HEK293 (cell line): ENCODE measurements around the gene CBX2.

ENCODE experiments used
- CTCF ChIA-PET: fragments of 350-600 bp; formaldehyde crosslinking; extraction: SDS; loops from one replicate; lab custom pipeline; 2021; ENCODE audit warnings: antibody characterized with exemption; lab: Yijun Ruan, JAX
- POLR2A ChIA-PET: fragments of 300-600 bp; formaldehyde crosslinking; extraction: SDS; loops from one replicate; lab custom pipeline; 2020; ENCODE audit warnings: antibody characterized with exemption, inconsistent platforms; lab: Yijun Ruan, JAX
- H3K27ac ChIP-seq: fragments of 200-500 bp; sonication (Bioruptor generic); 2 replicates; pipeline ENCODE4 v1.5.1; 2014; ENCODE audit warnings: low read depth, low read length, control low read depth, inconsistent platforms; ENCODE audit errors: extremely low read depth
- H3K36me3 ChIP-seq, 2 experiments: fragments of 200-500 bp in 1 of 2; sonication (Bioruptor generic) in 1 of 2; 1 replicate in 1 of 2; 2 replicates in 1 of 2; pipeline ENCODE4 v1.5.1; 2014 to 2017; ENCODE audit warnings: inconsistent platforms in 2 of 2, low read length in 2 of 2; ENCODE audit not compliant: control insufficient read depth in 2 of 2, insufficient read depth in 1 of 2
- H3K4me1 ChIP-seq: fragments of 200-500 bp; sonication (Bioruptor generic); 2 replicates; pipeline ENCODE4 v1.5.1; 2014; ENCODE audit warnings: mild to moderate bottlenecking, low read length, inconsistent platforms; ENCODE audit not compliant: control insufficient read depth, insufficient read depth
- H3K4me3 ChIP-seq: 2 replicates; pipeline ENCODE4 v1.5.1; 2011; ENCODE audit warnings: low read depth, mild to moderate bottlenecking, control low read depth, low read length, moderate library complexity
- H3K9me3 ChIP-seq: fragments of 200-500 bp; sonication (Bioruptor generic); 2 replicates; pipeline ENCODE4 v1.5.1; 2014; ENCODE audit warnings: low read depth, low read length, inconsistent platforms; ENCODE audit not compliant: control insufficient read depth, insufficient read depth
- FEZF1 ChIP-seq: fragments of 450-650 bp; formaldehyde crosslinking; IDR thresholded peaks from 2 replicates; pipeline ENCODE4 v1.5.1; 2016; ENCODE audit warnings: missing biosample characterization, missing genetic modification characterization
- GLI2 ChIP-seq: fragments of 450-650 bp; formaldehyde crosslinking; IDR thresholded peaks from 2 replicates; pipeline ENCODE4; 2017; ENCODE audit warnings: missing biosample characterization, missing genetic modification characterization, low read depth, borderline replicate concordance
- HOXC10 ChIP-seq: sonication (generic); formaldehyde crosslinking; IDR thresholded peaks from 2 replicates; pipeline ENCODE4 v1.8.1; 2023; ENCODE audit warnings: mild to moderate bottlenecking, missing genetic modification reagents
- IKZF3 ChIP-seq: fragments of 450-650 bp; IDR thresholded peaks from 2 replicates; pipeline ENCODE4 v1.5.0; 2018; ENCODE audit warnings: missing biosample characterization, mild to moderate bottlenecking, missing genetic modification characterization, moderate library complexity
- MZF1 ChIP-seq: fragments of 450-650 bp; formaldehyde crosslinking; IDR thresholded peaks from 2 replicates; pipeline ENCODE4 v1.5.1; 2017; ENCODE audit warnings: missing biosample characterization, missing genetic modification characterization, borderline replicate concordance
- OSR2 ChIP-seq: fragments of 450-650 bp; formaldehyde crosslinking; IDR thresholded peaks from 2 replicates; pipeline ENCODE4 v1.5.1; 2016; ENCODE audit warnings: missing biosample characterization, missing genetic modification characterization
- PRDM1 ChIP-seq: fragments of 450-650 bp; formaldehyde crosslinking; IDR thresholded peaks from 2 replicates; pipeline ENCODE4; 2016; ENCODE audit warnings: missing biosample characterization, missing genetic modification characterization
- SCRT2 ChIP-seq: fragments of 450-650 bp; formaldehyde crosslinking; IDR thresholded peaks from 2 replicates; pipeline ENCODE4 v1.5.1; 2016; ENCODE audit warnings: missing biosample characterization, missing genetic modification characterization
- SP3 ChIP-seq: fragments of 450-650 bp; formaldehyde crosslinking; IDR thresholded peaks from 2 replicates; pipeline ENCODE4 v1.5.1; 2016; ENCODE audit warnings: missing biosample characterization, missing genetic modification characterization
- SP7 ChIP-seq: fragments of 450-650 bp; formaldehyde crosslinking; IDR thresholded peaks from 2 replicates; pipeline ENCODE4 v1.5.1; 2016; ENCODE audit warnings: missing biosample characterization, missing genetic modification characterization
- TRIM28 ChIP-seq: IDR thresholded peaks from 2 replicates; pipeline ENCODE4 v1.6.1; 2011; ENCODE audit warnings: low read length, control low read depth, borderline replicate concordance
- ZBTB20 ChIP-seq: fragments of 450-650 bp; formaldehyde crosslinking; IDR thresholded peaks from 2 replicates; pipeline ENCODE4 v1.5.1; 2016; ENCODE audit warnings: missing biosample characterization, missing genetic modification characterization
- ZBTB48 ChIP-seq: fragments of 450-650 bp; formaldehyde crosslinking; IDR thresholded peaks from 2 replicates; pipeline ENCODE4 v1.5.1; 2016; ENCODE audit warnings: missing biosample characterization, missing genetic modification characterization
- ZFHX2 ChIP-seq: fragments of 450-650 bp; formaldehyde crosslinking; conservative IDR thresholded peaks from 2 replicates; pipeline ENCODE4 v1.5.1; 2016; ENCODE audit warnings: missing biosample characterization, missing genetic modification characterization
- ZNF2 ChIP-seq: fragments of 450-650 bp; formaldehyde crosslinking; IDR thresholded peaks from 2 replicates; pipeline ENCODE4 v1.5.1; 2016; ENCODE audit warnings: missing biosample characterization, missing genetic modification characterization
- ZNF280D ChIP-seq: fragments of 450-650 bp; formaldehyde crosslinking; IDR thresholded peaks from 2 replicates; pipeline ENCODE4 v1.5.1; 2016; ENCODE audit warnings: missing biosample characterization, missing genetic modification characterization
- ZNF311 ChIP-seq: fragments of 450-650 bp; formaldehyde crosslinking; IDR thresholded peaks from 2 replicates; pipeline ENCODE4 v1.5.1; 2017; ENCODE audit warnings: missing biosample characterization, missing genetic modification characterization, borderline replicate concordance
- ZNF398 ChIP-seq: fragments of 450-650 bp; formaldehyde crosslinking; IDR thresholded peaks from 2 replicates; pipeline ENCODE4 v1.5.1; 2017; ENCODE audit warnings: missing biosample characterization, missing genetic modification characterization
- ZNF561 ChIP-seq: fragments of 450-650 bp; IDR thresholded peaks from 2 replicates; pipeline ENCODE4 v1.5.1; 2018; ENCODE audit warnings: missing biosample characterization, missing genetic modification characterization, borderline replicate concordance
- ZNF768 ChIP-seq: fragments of 450-650 bp; formaldehyde crosslinking; IDR thresholded peaks from 2 replicates; pipeline ENCODE4 v1.5.1; 2018; ENCODE audit warnings: missing biosample characterization, mild to moderate bottlenecking, missing genetic modification characterization
- ZNF785 ChIP-seq: fragments of 450-650 bp; formaldehyde crosslinking; IDR thresholded peaks from 2 replicates; pipeline ENCODE4 v1.5.1; 2016; ENCODE audit warnings: missing biosample characterization, missing genetic modification characterization
- ZSCAN30 ChIP-seq: fragments of 450-650 bp; IDR thresholded peaks from 2 replicates; pipeline ENCODE4 v1.5.1; 2018; ENCODE audit warnings: missing biosample characterization, mild to moderate bottlenecking, missing genetic modification characterization, moderate library complexity
- ZXDB ChIP-seq: fragments of 450-650 bp; formaldehyde crosslinking; IDR thresholded peaks from 2 replicates; pipeline ENCODE4 v1.5.1; 2016; ENCODE audit warnings: missing biosample characterization, missing genetic modification characterization
- TF ChIP-seq, protein P1 (sequence below): fragments of 450-650 bp; formaldehyde crosslinking; IDR thresholded peaks from 2 replicates; pipeline ENCODE4 v1.5.1; 2017; ENCODE audit warnings: missing biosample characterization, missing genetic modification characterization
- TF ChIP-seq, protein P2 (sequence below): fragments of 450-650 bp; formaldehyde crosslinking; IDR thresholded peaks from 2 replicates; pipeline ENCODE4 v1.5.1; 2017; ENCODE audit warnings: missing biosample characterization, missing genetic modification characterization

Gene CBX2

GRCh38 chr17:79776376-79777119 is 1.4 kb upstream of the CBX2 start:
- H3K4me1 ChIP-seq: peaks cover 21% of the 10 kb centered on the region
- no peaks in the 10 kb centered on the region for H3K9me3 ChIP-seq
- TF ChIP-seq, protein P1, sequence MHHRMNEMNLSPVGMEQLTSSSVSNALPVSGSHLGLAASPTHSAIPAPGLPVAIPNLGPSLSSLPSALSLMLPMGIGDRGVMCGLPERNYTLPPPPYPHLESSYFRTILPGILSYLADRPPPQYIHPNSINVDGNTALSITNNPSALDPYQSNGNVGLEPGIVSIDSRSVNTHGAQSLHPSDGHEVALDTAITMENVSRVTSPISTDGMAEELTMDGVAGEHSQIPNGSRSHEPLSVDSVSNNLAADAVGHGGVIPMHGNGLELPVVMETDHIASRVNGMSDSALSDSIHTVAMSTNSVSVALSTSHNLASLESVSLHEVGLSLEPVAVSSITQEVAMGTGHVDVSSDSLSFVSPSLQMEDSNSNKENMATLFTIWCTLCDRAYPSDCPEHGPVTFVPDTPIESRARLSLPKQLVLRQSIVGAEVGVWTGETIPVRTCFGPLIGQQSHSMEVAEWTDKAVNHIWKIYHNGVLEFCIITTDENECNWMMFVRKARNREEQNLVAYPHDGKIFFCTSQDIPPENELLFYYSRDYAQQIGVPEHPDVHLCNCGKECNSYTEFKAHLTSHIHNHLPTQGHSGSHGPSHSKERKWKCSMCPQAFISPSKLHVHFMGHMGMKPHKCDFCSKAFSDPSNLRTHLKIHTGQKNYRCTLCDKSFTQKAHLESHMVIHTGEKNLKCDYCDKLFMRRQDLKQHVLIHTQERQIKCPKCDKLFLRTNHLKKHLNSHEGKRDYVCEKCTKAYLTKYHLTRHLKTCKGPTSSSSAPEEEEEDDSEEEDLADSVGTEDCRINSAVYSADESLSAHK (tag by site-specific recombination): peak; percentile 96
- TF ChIP-seq SP7: peak; percentile 76
- TF ChIP-seq ZNF398 (tag by site-specific recombination): peak; percentile 23; the same call in 1 of the 2 replicates
- peak; percentile 44; the same call in 1 of the 2 replicates for TF ChIP-seq TRIM28
- TF ChIP-seq ZSCAN30 (tag by site-specific recombination): 0 out of 2 replicates have a peak, but pooled peaks have one; percentile 15
- TF ChIP-seq ZNF768 (tag by site-specific recombination): no peak
- TF ChIP-seq HOXC10 (CRISPR knock-in tag): no peak
- TF ChIP-seq SCRT2 (tag by site-specific recombination): no peak
- no peak for TF ChIP-seq ZNF311 (tag by site-specific recombination)
- no peak for TF ChIP-seq ZXDB (tag by site-specific recombination)
- no peak for TF ChIP-seq ZFHX2 (tag by site-specific recombination)
- TF ChIP-seq ZNF2 (tag by site-specific recombination): peak; percentile 99
- TF ChIP-seq, protein P2, sequence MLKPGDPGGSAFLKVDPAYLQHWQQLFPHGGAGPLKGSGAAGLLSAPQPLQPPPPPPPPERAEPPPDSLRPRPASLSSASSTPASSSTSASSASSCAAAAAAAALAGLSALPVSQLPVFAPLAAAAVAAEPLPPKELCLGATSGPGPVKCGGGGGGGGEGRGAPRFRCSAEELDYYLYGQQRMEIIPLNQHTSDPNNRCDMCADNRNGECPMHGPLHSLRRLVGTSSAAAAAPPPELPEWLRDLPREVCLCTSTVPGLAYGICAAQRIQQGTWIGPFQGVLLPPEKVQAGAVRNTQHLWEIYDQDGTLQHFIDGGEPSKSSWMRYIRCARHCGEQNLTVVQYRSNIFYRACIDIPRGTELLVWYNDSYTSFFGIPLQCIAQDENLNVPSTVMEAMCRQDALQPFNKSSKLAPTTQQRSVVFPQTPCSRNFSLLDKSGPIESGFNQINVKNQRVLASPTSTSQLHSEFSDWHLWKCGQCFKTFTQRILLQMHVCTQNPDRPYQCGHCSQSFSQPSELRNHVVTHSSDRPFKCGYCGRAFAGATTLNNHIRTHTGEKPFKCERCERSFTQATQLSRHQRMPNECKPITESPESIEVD (tag by site-specific recombination): peak; percentile 77; the same call in 1 of the 2 replicates
- peak; percentile 56; the same call in 1 of the 2 replicates for TF ChIP-seq ZBTB48 (tag by site-specific recombination)
- peak; percentile 51; the same call in 1 of the 2 replicates for TF ChIP-seq IKZF3 (tag by site-specific recombination)
- peak; percentile 65 for TF ChIP-seq FEZF1
- TF ChIP-seq ZNF280D (tag by site-specific recombination): no peak
- no peak for TF ChIP-seq SP3 (tag by site-specific recombination)
- peak; percentile 76; the same call in 1 of the 2 replicates for TF ChIP-seq ZNF561 (tag by site-specific recombination)
- TF ChIP-seq GLI2: no peak
- TF ChIP-seq ZNF785 (tag by site-specific recombination): no peak
- peak; percentile 30; the same call in 1 of the 2 replicates for TF ChIP-seq ZBTB20 (tag by site-specific recombination)
- 0 out of 2 replicates have a peak, but pooled peaks have one; percentile 39 for TF ChIP-seq MZF1 (tag by site-specific recombination)
- TF ChIP-seq PRDM1 (tag by site-specific recombination): peak; percentile 78
- peak; percentile 35; the same call in 1 of the 2 replicates for TF ChIP-seq OSR2 (tag by site-specific recombination)
- H3K4me3 ChIP-seq: no peak overlapping the region
- H3K27ac ChIP-seq: peak overlapping the region; percentile 78
- peaks cover 6 to 22% of the 10 kb centered on the region in 2 experiments; a peak in 1 of 3 replicates for H3K36me3 ChIP-seq
- ChIA-PET CTCF (interaction anchor here (0.6 to 3.6 kb wide), 14 partner anchors 13 to 304 kb away, joined by 3 to 31 read pairs (median 5); no protein-coding TSS in a partner anchor), POLR2A (interaction anchor here (2.7 kb wide), 1 partner anchor 21 kb away, joined by 8 read pairs; the partner anchor contains the start of gene CBX8)
